GM18517 (cell line): ENCODE results near the gene RNF31.

Experiments used
- ATAC-seq: cut with Tn5 transposase; IDR thresholded peaks from one replicate; pipeline ENCODE4 v1.9.1; 2021; ENCODE audit warnings: mild to moderate bottlenecking, moderate library complexity; ENCODE audit not compliant: unreplicated experiment

The RNF31 gene

DNA sequence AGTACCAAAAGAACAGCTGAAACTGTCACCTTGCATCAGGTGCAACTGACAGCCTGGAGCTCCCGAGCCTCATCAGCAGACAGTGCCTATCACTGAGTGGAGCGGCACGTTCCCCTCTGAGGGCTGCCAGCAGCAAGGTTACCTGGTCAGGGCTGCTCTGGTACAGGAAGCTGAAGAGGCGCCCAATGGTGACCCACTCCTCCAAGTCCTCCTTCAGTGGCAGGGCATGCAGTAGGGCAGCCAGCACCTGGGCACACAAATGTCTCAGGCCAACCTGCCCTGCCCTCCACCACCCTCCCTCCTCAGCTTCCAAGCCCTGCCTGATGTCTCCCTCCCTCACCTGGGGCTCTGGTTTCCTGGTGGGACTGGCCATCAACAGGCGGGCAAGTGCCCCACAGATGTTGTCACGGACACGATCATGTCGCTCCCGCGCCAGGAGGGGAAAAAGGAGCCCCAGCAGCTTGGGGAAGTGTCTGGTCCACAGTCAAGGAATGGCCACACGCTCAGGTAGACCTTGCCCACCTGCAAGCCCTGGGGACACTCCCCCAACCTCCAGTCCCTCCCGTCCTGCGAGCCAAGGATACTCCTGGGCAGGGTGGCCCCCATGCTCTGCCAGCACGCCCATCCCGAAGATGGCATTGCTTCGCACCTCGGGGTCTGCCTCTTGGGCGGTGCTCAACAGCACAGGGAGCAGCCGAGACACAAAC lies 34.2 kb downstream of the RNF31 start:
- no peak for ATAC-seq

DNA sequence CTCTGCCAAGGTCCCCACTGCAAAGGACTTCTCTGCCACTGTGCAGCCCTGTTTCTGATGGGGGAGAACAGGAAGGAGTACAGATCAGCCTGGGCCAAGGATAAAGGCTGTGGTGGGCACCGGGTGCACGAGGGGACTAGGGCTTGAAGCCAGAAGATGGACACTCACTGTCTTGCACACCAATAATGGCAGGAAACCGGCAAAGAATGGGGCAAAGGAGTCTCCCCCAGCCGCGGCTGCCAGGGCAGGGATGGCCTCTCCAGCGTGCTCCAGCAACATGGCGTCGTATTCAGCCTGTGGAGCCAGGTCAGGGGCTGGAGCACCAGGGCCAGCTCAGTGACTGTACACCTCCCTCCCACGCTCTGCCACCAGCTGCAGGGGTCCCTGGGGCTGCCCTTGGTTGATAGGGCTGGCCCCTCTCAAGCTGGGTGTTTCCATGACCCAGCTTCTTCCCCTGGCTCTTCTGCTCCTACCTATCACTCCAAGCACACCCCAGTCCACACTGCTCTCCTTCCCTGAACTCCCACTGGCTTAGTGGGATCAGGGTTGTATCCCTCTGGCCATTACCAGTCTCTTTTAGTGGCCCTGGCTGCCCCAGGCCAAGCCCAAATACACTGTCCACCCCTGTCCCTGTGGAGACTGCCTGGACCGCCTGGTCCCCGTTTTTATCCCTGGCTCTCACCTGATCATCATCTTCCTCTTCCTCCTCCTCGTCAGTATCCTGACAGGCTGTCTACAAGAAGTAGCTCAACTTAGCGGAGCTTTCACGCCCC lies 35.0 kb downstream of the RNF31 start:
- ATAC-seq = no peak

DNA sequence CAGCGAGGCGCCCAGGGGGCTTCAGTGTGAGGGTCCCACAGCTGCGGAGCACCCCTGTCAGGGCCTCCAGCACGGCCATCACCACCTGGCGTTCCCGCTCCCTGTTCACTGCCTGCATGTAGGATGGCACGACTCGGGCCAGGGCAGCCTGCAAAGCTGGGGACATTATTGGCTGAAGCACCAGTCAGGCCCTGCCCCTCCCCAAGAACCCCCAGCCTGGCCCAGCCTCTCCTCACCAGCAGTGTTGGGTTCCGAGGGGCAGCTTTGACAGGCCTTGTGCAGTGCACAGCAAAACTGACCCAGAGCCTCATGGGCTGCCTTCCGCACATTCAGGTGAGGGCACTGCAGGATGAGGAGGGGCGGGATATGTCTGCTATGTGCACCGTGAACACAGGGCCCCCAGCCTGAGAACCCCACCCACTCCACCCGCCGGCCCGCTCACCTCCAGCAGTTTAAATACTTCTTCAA lies 35.8 kb downstream of the RNF31 start:
- no peak for ATAC-seq

DNA sequence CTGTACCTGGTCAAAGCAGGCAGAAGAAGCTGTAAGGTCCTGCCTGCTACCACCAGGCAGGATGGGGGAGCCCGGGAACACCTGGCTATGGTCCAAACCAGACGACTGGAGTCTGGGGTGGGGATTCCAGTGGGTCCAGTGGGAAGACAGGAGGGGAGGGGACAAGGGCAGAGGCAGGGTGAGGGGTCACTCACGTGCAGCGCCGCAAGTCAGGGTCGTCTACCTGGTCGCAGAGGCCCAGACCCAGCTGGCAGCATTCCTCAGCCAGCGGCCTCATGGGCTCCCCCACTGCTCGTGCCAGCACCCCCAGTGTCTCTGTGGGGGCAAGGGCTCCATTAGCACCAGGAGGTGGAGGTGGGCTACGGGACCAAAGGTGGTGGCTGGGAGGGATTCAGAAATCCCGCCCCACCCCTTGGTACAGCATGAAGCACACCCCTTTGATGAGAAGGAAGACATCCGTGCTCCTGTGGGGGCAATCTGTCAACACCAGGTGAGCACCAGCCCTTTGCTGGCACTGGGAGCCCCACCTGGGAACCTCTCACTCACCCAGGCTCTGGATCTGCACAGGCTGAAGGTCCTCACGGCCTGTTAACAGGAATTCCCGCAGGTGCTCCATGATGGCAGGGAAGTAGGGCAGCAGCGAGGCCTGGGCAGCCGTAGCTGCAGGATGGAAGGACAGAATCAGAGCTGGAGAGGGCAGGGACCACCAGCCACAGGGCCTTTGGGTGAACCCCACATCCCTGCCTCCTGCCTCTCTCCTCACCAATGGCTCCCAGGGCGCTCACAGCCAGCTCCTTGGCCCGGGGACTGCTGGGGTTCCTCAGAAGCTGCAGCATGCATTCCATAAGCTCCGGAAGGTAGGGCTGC lies 37.0 kb downstream of the RNF31 start:
- no peak for ATAC-seq

DNA sequence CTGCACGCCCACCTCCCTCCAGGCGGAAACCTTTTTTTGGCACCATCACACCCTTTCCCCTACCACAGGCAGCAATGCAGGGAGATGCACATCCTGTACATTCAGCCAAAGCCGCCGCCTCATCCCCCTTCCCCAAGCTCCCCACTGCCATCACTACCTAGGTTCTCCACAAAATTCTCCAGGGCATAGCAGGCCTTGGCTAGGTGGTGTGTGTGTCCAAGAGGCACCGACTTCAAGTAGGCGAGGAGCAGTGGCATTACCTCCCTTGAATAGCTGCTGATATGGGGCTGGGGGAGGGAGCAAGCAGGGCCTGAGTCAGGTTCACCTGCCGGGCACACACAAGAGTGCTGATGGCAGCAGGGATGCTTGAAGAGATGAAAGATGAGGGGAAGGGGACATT lies 37.7 kb downstream of the RNF31 start:
- no peak for ATAC-seq

DNA sequence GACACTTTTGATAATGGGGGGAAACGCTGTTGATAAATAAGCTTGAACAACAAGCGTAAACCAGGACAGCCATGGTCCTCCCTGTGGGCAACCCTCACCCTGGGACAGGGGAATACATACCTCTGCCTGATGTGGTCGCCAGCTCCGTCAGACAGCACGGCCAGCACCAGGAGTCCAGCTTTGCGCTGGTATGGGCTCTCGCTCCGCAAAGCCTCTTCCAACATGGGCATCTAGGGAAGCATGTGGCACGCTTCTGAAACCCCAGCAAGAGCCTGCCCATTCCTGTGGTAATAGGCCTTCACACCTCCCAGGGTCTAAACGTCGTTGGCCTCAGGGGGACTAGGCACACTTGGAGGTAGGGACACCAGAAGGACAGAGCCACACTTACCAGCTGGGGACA lies 38.4 kb downstream of the RNF31 start:
- ATAC-seq = no peak

DNA sequence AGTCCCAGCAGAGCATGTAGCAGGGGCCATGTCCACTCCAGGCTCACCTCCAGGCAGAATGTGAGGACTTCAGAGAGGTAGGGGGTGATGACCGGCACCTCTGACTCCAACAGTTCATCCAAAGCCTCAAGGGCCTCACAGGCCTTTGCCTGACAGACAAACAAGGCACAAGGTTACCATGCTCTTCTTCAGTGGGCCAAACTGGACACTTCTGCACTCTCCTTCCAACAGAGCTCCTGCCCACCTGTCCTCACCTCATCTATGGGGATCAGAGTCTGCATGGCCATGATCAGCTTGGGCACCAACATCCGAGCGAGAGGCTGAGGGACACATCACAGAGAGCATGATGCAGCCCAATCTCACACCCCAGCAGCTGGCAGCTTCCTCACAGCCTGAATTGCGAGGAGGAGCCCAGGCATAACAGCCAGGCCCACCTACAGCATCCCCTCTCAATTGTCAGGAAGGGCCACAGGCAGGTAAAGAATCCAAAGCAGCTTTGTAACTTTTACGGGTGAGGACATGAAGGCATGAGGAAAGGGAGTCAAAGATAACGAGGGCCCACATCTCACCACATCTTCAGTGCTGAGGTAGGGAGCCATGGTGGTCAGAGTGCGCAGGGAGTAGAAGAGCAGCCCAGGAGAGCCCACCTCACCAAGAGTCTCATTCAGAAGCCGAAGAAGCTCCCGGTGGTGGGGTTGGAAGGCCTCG lies 39.7 kb downstream of the RNF31 start:
- ATAC-seq = no peak

DNA sequence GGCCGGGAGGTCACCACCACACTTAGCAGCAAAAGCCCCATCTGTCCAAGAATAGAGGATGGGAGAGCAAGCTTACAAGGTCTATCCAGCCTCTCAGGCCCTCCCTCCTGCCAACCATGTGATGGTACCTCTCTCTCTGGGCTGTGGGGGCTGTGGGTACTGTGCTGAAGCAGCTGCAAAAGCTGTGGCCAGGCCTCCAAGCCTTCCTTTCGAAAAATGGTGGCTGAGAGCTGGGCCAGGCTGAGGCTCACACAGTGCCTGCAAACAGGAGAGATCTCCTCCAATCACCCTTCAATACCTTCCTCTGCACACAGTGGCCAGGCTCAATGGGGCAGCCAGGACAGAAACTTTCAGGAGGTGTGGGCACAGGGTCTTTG lies 40.2 kb downstream of the RNF31 start:
- no peak for ATAC-seq

DNA sequence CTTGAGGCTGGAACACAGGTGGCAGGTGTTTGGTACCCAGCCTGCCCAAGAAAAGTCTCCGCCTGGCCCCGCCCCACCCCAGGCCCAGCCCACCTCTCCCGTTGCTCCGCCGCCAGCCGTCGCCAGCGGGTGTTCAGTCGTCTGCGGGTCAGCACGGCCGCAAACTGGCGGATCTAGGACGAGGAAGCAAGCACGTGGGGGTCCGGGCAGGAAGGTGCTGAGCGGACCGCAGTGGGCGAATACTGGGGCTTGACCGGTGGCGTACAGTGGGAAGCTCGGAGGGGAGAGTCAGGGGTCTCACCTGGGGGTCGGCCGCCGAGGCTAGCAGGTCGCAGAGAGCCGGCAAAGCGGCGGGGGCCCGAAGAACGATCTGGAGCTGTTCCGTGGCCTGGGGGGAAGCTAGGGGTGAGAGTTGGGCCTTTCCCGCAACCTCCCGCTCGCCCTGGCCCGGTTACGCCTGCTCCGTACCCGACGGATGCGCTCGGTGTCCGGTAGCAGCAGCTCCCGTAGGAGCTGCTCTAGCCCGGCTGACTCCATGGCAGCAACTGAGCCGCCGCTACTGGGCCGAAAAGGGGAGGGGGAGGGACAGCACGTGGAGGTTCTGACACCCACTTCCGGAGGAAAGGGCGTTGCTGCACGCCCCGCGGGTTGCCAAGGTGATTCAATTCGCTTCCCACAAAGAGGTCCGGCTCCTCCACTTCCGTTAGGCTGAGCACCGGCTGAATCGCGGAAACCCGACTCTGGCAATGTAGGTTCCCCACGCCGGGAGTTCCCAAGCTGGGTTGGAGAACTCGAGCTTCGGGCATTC lies 41.2 kb downstream of the RNF31 start, which contains the start of gene IPO4:
Gene IPO4, minus strand, starts transcription at position 566 of the 808 bp plus-strand sequence. Its CDS starts 29 bp downstream, at position 537.
- peak; percentile 86 for ATAC-seq

DNA sequence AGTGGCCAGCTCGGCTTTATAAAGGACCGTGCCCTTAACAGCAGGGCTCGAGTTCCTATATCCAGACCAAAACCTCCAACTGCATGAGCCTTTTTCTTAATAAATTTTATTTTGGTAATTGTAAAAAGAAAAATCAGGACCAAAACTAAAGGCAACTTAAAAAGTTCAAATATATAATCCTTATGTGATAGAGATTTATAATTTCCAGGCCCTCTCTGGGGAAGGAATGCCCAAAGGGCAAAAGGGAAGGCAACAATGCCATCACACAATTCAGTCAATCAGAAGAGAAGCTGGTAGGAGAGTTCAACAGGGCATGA lies 41.7 kb downstream of the RNF31 start:
- no peak for ATAC-seq

DNA sequence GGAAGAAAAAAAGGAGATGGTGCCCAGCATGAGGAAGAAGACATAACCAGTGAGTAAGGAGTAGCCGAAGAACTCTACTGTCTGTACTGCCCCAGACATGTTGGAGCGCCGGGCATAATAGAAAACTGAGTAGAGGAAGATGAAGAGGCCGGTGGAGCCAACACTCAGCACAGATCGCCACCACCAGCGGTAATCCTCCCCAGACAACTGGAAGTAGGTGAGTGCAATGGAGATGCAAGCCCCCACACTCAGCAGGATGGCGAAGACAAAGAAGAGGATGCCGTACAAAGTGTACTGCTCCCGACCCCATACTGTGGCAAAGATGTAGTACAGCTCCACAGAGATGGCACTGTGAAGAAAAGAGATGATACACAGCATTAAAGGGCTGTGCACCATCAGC lies 42.2 kb downstream of the RNF31 start:
- no peak for ATAC-seq

DNA sequence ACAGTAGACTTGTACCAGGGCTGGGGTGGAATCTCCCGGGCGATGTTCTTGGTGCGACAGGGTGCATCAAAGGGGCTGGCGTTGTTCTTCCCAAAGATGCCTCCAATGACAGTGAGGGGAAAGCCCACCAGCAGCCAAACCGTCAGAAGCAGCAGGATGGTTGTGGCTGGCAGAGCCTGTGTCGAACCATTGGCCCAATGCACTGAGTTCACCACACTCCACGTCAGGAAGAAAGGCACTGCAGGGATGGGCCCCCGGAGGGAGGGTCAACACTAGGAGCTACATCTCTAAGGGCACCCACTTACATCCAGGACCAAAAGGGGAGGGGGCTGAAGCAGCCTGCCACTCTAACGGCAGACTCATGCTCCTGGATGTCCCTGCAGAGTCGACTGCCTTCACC lies 43.1 kb downstream of the RNF31 start:
- no peak for ATAC-seq

DNA sequence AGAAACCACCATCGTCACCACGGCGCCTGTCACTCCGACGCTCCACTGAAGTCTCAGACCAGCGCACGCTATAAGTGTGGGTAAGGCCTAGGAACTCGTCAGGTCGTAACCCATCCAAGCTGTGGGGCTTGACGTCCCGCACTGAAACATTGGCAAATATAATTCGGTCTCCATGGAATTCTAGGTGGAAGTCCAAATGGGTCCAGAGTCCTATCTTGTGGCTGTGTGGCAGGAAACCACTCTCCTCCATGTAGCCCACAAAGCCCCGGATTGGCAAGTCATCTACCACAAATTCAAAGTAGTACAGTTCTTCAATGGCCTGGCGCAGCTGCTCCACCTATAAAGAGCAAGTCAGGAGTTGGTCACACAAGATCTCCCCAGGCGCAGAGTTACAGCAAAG lies 45.6 kb downstream of the RNF31 start:
- no peak for ATAC-seq

DNA sequence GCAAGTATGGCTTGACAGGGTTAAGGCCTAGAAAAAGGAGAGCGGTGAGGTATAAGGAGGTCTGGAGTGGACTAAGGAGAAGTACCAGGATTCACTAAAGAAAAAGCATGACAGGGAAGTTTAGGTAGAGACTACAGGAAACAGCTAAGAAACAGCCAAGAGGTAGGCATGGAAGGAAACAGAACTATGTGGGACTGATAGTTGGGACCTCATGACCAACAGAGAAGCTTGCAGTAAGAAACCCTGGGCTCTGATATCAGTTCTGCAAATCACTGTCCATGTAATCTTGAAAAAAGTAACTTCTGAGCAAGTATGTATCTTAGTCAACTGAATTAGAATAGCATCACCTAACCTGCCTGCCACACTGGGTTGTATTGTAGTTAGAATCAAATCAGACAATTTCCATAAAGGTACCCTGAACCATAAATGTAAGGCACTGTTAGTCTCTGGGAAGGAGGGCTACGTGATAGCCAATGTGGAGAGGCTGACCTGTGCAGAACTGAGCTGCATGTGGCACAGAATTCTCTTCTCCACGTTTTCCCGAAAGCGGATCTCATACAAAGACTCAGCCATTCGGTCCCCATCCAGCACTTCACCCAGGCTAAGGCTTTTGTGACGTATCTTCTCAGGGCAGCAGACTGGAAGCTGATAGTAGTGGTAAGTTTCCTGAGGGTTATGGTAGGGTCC lies 47.0 kb downstream of the RNF31 start:
- ATAC-seq = no peak

DNA sequence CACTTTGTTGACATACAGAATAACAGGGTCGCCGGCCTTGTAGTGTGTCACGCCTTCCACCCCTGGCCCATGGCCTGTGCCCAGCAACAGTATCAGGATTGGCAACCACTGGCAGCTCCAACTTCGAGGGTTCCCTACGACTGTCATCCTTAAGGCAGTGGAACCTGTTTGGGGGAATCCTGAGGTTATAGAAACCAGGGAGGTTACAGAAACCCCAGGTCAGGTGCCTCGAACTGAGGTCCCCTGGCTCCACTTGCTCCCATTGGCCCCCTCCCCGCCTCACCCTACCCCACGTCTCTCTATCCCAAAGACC lies 47.5 kb downstream of the RNF31 start:
- no peak for ATAC-seq

DNA sequence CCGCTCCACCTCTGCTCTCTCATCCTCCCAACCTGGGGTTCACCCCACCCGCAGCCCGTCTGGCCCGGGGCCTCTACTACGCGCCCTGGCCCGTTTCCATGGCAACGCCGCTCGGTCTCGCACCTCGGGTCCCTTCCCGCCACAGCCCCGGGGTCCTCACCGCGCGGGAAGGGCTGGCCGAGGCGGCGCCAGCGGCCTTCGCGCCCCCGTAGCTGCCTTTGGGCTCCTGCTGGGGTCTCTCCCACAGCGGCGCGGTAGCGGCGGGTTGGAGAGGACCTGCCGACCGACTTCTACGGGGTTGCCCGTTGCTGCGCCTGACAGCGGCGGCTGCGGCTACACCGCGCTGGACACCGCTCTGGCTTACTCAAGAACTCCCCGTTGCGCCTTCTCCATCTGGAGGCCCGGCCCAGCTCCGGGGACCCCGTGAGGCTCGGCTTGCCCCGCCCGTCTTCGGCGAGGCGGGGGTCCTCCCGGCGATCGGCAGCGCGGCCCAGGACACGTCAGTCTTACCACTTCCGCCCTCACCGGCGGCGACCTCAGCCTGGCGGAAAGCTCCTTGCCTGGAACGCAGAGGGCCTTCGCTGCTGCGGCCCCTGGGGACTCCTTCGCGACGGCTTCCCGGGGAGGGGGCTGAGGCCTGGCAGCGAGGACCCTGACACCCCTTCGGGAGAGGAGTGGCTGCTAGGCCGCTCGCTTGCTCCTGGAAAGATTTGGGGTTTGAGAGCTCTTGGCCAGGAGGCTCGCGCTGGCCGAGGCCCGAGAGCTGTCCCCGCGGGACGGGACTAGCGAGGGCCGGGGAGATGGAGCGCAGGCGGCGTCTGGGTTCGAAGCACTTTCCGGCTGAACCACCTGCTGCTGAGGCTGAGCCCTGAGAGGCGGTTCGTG lies 48.1 kb downstream of the RNF31 start, which contains the start of gene TM9SF1:
Gene TM9SF1, minus strand, starts transcription at position 256 of the 885 bp plus-strand sequence. CDS start 422 bp downstream, outside the sequence.
- peak; percentile 76 for ATAC-seq

DNA sequence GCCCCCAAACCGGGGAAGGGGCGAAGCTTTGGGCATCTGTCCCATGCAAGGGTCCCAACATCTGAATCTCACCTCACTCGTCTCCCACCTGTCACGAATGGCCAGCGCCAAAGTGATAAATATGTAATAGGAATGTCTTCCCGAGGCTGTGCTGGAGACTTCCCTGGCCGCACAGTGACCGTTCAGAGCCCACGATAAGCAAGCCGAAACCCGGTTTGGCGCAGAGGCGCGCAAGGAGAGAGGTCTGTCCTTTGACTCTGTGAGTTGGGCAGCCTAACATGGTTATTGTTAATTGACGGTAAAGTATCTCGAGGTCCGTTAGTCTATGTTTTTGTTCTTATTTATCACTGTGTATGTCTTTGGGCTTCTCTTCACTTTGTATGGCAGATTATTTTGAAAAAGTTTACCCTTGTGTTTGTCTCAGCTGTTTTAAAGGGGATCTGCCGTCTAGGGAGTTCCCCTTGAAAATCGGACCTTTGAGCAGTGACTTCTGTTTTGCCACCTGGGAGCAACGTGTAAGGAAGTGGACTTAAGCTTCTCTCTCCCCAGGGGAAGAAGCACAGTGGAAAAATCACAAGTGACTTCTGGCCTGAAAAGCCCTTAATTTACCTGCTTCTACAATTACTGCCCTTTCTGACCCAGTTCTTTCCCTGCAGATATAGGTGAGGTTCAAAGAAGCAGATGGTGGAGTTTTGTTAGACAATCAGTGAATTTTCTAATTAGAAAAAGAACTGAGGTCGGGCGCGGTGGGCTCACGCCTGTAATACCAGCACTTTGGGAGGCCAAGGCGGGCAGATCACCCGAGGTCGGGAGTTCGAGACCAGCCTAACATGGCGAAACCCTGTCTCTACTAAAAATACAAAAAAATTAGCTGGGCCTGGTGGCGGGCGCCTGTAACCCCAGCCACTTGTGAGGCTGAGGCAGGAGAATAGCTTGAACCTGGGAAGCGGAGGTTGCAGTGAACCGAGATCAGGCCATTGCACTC lies 49.1 kb downstream of the RNF31 start:
- peak; percentile 26 for ATAC-seq
